Stimulated activated CD4-positive, alpha-beta T cell treated with anti-CD3 and anti-CD28 coated beads, Interleukin-2, amount 100 ng/mL, for 48 hours (primary cell): ENCODE measurements around the gene DNAJC21.
"Not testable (repeated sequence)": the region's sequence is repeated elsewhere in the genome, so short reads cannot be mapped to it uniquely, and the experiment has no call there.

Experiments used
- DNase-seq, 2 donors: peaks; one replicate each; pipeline ENCODE4 v3.0.0-alpha.2; 2020

Gene DNAJC21

DNA sequence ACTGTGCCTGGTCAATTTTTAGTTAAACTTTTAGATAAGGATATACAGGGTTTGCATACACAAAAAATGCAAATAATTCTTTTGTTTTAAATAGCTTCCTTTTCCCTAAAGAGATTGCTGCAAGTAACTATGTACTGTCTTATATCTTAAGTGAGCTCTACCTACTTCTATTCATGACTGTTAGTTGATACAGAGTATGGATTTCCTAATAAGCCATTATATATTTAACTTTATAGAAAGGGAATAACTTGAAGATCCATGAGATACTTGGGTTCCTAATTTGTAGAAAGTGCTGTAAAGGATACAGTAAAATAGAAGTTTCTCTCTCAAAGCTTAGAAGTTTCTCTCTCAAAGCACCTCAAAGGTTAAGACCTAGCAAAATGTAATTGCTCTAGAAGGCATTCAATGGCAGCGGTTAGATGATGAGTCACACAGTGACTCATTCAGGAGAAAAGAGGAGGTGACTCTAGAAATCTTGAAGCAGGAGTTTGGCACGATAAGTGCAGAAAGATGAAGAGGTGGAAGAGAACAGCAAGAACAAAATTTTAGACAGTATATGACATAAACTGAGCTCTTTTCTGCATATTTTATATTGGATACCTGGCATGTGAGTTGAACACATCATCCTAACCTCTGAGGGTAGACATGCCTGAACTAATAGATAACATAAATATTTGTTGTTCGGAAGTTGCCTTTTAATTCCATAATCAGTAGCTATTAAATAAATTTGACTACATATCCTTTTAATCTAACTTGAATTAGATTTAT is 5.5 kb upstream of the DNAJC21 start:
- DNase-seq = peak in 1 of 2 donors; percentile 19

DNA sequence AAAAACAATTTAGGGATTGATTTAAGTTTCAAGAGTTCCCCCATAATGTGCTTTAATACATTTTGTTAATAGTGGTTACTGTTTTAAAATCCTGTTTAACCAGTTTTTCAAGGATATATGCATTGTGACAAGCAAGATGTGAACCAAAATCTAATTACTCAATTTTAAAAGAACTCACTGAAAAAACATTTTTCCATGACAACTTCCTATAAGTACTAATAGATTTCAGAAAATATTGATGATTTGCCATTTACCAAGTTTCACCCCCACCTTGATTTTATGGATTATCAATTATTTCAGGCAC is 4.9 kb upstream of the DNAJC21 start:
- no peak for DNase-seq

DNA sequence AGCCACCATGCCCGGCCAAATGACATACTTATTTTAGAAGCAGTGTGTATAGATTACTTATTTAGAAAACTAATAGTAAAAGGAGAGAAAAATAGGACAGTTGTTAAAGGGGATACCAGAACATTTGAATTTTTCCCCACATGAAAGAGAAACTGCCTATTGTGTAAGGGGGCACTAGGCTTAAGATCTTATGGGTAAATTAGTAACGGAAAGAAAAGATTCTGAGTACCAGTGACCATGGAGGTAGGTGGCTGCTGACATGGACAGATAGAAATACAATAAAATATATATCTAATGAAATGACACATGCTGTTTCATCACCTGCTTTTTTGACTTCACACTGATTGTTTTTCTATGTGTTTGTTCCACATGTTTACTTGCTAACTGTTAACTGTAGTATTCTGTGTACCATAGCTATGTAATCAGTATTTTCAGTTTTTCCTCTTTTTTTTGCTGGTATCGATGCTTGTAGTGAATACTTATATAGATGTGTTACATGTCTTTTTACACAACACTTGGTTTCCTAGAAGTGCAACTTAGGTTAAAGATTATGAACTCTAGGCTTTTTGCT is 3.0 kb upstream of the DNAJC21 start:
- no peak for DNase-seq

DNA sequence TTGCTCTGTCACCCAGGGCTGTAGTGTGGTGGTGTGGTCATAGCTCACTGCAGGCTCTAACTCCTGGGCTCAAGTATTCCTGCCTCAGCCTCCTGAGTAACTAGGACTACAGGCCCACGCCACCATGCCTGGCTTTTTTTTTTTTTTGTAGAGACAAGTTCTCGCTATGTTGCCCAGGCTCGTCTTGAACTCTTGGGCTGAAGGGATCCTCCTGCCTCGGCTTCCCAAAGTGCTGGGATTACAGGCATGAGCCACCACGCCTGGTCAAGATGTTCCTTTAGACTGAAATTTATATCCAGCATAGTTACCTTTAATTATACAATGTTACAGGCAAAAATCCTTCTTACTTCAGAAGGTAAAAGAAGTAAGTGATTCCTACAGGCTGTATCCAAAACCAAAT is 1.6 kb upstream of the DNAJC21 start:
- no peak for DNase-seq

DNA sequence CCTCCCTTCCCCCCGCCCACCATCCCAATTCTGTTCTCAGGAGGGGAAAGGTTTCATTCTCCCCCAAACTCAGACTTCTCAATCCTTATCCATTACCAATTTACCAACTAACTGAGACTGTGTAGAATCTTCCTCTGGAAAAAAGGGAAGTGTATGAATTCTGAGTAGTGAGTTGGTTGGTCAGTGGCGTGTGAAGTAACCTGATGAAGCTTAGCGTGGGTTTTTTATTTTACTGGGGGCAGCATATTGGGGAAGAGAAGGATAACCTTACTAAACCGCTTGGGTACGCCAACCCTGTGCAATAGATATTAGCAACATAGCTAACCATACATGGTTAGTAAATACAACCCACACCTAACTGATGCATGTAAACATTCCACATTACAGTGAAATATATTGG is 1.1 kb upstream of the DNAJC21 start:
- no peak for DNase-seq

DNA sequence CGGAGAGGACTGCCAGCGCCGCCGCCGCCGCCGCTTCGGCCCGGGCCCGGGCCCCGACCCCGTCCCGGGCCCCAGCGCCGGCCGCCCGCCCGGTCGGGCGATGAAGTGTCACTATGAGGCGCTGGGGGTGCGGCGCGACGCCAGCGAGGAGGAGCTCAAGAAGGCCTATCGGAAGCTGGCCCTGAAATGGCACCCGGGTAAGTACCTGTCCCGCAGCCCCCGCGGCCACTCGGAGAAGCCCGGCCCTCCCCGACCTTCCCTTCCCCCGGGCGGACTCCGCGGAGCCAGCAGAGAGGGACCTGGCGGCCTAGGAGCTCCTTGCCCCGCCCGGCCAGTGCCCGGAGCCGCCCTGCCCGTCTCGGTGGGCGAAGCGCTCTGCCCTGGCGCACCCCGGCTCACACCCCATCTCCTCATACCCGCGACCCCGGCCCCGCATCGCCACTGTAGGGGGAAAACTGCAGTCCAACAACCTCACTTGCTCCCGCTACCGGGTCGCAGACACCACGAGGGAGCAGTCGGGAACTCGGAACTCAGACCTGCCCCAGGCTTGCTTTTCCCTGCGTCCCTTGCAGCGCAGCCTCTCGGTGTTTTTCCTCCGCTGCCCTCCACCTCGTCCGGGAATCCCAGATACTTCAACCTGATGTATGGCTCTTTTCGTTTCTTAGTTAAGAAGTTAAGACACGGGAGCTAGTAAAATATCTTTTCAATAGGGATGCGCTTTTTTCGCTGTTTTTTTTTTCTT is 532 bp downstream of the DNAJC21 start:
- DNase-seq = peak; percentile 64 to 65

DNA sequence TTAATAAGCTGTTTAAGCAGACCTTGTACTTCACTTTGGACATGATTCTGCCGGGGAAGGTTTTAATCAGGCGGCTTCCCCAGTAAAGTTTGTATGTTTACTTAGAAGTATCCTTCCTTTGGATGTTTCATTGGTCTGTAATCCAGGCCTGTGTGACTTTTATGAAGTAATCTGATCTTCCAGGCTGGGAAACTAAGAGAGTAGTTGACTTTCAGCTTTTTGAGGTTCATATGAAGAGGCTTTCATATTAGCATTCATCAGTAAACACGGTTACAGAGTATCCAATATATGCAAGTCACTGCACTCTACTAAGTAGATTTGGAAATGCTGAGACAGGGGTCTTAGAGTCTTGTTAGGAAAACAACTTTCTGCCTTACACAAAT is 1.1 kb downstream of the DNAJC21 start:
- no peak for DNase-seq

DNA sequence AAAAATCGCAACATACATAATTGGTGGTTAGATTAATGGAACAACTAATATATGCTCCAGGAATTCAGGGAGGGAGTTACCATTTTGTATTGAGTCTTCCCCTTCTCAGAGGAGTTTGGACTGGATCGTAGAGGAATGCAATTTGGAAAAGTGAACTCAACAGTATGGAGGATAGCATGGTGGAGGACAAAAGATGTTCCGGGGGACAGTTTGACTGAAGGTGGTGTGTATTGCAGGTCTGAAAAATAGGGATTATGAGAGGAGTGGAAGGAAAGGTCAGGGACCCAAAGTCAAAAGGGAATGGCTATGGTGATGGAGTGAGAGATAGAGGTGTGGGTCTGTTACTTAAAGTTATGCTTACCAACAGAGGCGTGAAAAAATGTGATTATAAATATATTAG is 1.5 kb downstream of the DNAJC21 start:
- no peak for DNase-seq

DNA sequence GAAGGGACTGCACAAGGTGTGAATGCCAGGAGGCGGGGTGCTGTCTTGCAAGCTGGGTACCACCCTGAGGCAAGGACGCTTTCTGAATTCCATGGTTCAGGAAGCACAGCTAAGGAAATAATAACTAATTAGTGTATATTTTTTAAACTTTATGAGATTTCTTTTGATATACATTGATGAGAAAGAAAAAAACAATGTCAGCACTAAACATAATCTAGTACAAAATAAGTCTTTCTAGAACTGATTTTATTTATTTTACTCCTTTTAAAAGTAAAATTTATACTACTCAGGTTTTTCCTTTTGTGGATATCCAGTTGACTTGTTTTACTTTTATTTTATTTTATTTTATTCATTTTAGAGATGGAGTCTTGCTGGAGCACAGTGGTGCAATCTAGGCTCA is 3.6 kb downstream of the DNAJC21 start:
- no peak for DNase-seq

DNA sequence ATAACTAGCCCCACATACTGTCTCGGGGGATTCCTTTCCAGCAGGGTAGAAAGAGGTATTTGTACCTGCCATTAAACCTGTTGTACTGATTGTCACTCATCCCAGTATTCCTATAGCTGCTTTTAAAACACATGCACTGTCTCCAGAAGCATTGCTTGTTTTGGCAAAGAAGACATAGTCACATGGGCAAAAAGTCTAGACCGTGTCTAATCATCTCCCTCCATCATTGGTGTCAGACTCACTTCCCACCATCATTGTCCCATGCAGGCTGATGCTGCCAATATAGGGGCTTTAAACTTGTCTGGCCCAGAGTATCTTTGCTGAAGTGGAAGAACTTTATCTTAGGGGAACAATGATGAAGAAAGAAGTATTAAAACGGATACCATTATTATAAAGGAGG is 12.6 kb downstream of the DNAJC21 start:
- no peak for DNase-seq

DNA sequence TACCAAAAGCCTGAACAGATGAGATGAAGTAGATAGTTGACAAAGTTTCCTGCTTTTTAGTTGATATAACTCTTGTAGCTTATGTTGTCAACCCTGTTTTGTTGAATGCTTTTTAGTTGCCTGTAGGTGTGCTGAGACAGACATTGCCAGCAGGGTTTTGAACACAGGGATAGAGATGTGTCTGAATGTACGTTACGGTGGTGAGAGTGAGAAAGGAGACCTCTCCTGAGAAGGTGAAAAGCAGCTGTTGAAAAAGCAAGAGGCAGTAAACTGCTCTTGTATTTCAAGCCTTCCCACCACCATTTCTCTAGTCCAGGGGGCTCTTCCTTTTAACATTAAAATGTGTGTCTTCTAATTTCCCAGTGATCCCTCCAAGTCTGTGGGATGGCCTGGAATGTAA is 14.7 kb downstream of the DNAJC21 start:
- DNase-seq = no peak

DNA sequence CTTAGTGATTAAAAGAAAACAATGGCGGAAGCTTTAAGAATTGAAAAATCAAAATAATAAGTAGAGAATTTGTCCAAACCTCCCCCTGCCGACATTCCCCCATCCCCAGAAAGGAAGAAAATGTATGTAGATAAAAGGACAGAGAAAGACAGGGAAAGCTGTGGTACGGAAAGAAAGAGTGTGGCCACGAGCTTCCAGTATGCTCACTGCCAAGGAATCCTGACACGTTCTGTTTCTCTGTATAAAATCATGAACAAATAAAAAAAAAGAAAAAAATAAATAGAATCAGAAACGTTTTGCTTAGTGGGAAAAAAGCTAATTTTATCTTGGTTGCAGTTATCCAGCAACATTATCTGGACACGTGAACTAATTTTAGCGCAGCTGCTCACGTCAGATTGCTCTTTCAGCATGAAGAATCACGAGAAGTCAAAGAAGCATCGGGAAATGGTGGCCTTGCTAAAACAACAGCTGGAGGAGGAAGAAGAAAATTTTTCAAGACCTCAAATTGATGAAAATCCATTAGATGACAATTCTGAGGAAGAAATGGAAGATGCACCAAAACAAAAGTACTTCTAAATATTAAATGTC is 15.2 kb downstream of the DNAJC21 start:
- no peak for DNase-seq

DNA sequence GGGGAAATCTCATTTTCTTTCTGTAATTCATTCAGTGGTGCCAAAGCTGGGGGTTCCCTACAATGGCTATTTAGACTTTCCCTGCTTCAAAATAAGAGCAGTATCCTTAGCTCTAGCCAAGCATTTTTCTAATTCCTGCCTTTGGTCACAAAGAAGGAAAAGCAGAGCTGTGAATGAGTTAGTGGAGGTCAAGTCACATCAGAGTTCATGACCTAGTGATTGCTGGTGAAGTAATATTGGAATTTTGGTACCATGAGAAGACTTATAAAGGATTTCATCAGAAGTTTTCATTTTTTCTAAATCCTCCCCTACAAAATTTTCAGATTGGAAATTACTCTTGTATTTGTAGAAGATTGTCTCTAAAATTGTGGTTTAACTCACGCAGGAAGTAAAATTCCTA is 28.0 kb downstream of the DNAJC21 start:
- no peak for DNase-seq

DNA sequence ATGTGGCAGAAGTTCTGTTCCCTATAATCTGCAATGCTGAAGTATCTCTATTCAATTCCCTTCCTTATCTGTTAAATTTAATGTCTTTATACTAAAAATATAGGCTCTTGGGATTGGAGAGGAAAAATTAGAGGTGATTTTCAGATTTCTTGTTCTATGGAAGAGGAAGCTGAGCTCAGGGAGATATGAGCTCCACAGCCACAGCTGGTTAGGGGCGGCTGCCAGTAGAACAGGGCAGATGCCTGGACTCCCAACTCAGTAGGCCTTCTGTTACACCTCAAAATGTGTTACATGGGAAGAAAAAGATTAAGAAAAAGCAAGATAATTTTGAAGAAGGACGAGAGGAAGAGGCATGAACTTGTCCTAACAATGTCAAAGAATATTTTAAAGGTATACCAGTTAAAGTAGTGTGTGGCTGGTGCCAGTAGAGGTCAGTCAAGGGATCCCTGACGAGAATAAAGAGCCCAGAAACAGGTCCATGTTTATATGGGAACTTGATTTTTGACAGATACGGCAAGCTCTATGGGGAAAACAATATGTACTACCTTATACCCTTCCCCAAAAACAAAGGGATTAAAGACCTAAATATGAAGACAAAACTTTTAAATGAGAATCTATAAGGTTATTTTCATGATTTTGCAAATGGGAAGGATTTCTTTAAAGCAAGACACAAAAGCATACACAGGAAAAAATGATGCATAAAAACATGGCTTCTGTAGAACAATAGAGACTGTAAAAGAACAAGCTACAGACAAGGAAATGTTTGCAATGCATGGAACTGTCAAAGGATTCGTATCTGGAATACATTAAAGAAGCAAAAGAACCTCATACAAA is 28.7 kb downstream of the DNAJC21 start:
- DNase-seq = no peak

DNA sequence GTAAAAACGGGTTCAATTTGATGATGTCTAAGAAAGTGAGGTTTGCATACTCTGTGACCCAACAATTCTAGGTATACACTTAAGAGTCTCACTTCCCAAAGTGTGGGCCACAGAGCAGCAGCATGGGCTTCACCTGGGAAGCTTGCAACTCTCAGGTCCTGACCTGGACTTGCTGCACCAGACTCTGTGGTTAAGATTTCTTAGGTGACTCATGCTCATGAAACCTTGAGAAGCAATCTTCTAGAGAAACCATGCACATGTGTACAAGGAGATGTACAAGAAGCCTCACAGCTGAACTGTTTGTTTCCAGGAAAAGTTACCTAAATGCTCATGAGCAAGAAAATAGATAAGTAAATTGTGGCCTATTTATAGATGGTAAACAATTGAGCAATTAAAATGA is 30.0 kb downstream of the DNAJC21 start:
- DNase-seq = peak in 1 of 2 donors; percentile 2

DNA sequence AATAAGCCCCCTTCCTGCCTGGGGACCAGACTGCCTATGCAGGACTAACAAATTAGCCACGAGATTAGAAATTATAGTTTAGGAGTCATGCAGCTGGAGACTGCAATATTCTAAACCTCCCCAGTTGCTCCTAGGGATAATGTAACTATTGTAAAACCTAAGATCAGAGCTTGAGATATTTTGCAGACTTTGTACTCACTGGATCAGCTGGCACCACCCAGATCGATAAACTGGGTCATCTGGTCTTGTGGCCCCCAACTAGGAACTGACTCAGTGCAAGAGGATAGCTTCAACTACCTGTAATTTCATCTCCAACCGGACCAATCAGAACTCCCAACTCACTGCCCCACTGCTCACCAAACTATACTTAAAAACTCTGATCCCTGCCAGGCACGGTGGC is 38.2 kb downstream of the DNAJC21 start:
- DNase-seq = no peak

DNA sequence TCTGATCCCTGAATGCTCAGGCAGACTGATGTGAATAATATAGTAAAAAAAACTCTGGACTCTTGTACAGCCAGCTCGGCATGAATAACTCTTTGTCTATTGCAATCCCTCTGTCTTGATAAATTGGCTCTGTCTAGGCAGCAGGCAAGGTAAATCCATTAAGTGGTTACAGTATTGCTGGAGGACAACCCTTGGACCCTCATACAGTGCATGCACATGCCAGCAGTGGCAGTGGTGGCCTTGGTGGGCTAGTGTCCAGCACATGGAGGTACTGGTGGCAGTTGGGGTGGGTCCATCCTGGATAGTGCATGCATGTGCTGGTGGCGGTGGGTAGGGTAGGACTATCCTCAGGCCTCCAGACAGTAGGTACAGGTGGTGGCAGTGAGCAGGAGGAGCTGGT is 38.9 kb downstream of the DNAJC21 start:
- no peak for DNase-seq

DNA sequence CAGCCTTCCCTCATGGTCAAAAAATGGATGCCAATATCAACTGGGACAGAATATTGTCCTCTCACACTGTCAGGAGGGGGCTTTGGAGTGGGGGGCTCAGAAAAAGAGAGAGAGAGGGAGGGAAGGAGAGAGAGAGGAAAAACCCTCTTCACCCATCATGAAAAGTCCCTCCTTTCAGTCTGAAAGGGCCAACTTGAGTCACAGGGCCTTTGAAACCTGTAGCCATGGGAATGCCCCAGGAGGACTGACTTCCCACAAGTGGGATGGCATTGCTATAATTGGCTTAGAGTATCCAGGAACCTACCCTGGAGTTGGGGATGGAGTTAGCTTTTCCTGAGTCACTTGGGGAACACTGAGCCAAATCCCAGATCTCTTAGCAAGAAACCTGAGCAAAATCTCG is 41.2 kb downstream of the DNAJC21 start:
- DNase-seq = no peak

DNA sequence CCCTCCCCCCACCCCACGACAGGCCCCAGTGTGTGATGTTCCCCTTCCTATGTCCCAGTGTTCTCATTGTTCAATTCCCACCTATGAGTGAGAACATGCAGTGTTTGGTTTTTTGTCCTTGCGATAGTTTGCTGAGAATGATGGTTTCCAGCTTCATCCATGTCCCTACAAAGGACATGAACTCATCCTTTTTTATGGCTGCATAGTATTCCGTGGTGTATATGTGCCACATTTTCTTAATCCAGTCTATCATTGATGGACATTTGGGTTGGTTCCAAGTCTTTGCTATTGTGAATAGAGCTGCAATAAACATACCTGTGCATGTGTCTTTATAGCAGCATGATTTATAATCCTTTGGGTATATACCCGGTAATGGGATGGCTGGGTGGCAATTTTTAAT is 42.3 kb downstream of the DNAJC21 start:
- not testable (repeated sequence) for DNase-seq

DNA sequence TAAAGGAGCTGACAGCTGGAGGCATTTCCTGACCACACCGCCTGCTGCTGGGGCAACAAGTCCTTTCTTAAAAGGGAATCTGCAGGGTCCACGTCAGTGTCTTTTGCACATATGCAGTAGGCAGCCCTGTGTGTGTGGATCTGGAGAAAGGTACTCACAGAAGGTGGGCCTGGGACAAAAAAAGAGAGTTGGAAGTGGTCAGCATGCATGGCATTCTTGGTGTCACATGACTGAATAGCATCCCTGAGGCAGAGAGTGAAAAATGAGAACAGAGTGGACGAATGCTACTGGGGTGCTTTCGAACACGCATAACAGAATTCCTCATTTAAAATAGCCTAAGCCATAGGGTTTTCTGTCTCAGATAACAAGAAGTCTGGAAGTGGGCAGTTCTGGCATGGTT is 47.0 kb downstream of the DNAJC21 start:
- DNase-seq = no peak

DNA sequence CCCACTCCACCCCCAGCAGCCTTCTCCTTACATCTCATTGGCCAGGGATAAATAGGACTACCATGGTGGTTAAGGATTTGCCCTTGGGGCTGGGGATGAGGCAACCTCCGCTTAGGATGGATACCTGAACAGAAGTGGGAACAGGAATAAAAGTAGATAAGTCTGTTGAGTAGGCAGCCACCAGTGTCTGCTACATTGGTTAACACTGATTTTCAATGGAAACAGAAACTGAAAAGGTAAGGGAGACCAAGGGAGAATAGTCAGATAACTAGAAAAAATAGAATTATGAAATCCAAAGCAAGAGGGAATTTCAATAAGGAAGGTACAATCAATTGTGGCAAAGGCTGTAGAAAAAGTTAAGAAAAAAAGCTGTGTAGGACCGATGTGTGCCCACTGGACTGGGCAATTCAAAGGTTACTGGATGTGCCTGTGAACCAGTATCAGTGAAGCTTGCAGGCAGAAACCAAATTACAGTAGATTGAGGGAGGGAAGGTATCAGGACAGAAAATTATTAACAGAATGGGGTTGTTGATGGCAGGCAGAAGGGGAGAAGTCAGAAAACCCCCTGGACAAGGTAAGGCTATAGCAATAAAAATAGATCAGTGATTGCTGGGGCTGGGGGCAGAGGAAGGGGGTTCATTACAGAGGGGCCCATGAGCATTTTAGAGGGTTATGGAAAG is 48.7 kb downstream of the DNAJC21 start:
- no peak for DNase-seq

DNA sequence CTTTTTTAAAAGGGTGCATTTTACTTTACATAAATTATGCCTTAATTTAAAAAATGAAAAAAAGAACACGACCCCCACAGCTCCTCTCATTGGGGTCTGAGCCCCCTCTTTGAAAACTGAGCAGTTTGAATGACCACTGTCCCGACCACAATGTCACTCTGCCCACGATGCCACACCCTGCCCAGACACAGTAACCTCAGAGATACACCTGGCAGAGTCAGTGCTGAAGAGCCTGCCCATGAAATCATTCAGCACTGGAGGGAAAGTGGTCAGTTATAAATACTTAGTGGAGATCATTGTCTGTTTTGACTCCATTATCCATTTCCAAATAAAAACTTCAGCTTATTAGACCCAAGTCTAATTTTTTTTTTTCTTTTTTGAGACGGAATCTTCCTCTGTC is 49.3 kb downstream of the DNAJC21 start:
- DNase-seq = no peak

DNA sequence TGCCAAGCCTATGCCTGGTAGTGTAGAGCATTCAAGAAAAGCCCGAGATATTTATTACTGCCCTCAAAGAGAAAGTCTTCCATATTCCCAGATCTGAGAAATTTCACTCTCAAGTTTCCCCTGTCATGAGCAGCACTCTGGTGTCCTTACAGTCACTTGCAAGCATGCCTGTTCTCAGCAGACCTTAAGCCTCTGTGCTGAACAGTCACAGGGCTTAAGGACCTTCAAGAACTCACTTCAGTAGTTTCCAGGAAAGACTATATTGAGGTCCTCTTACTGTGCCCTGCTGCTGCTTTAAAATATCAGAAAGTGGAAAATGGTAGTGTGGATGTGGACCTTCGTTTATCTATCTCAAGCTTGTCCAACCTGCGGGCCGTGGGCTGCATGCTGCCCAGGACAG is 53.5 kb downstream of the DNAJC21 start:
- DNase-seq = no peak
